ENCODE data around the gene MUC2. TPM values are rescaled to one million over a fixed set of nuclear protein-coding genes. Genes with fewer than 3 reads are reported as not detected.

MUC2 gene
- total RNA-seq, 1 donor from 2014 or later, result not detected

GRCh38 chr11:1089738-1090599 lies 15.3 kb downstream of the MUC2 start:
- no peak for DNase-seq (ENCODE audit: low read depth)
- TF ChIP-seq, protein P1, sequence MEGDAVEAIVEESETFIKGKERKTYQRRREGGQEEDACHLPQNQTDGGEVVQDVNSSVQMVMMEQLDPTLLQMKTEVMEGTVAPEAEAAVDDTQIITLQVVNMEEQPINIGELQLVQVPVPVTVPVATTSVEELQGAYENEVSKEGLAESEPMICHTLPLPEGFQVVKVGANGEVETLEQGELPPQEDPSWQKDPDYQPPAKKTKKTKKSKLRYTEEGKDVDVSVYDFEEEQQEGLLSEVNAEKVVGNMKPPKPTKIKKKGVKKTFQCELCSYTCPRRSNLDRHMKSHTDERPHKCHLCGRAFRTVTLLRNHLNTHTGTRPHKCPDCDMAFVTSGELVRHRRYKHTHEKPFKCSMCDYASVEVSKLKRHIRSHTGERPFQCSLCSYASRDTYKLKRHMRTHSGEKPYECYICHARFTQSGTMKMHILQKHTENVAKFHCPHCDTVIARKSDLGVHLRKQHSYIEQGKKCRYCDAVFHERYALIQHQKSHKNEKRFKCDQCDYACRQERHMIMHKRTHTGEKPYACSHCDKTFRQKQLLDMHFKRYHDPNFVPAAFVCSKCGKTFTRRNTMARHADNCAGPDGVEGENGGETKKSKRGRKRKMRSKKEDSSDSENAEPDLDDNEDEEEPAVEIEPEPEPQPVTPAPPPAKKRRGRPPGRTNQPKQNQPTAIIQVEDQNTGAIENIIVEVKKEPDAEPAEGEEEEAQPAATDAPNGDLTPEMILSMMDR (conservative IDR thresholded peaks at IDR 0.05; ENCODE audit: low read depth, low read length), result no peak
- no peak overlapping the region for H3K4me3 ChIP-seq (ENCODE audit: low read depth, low read length)

DNA sequence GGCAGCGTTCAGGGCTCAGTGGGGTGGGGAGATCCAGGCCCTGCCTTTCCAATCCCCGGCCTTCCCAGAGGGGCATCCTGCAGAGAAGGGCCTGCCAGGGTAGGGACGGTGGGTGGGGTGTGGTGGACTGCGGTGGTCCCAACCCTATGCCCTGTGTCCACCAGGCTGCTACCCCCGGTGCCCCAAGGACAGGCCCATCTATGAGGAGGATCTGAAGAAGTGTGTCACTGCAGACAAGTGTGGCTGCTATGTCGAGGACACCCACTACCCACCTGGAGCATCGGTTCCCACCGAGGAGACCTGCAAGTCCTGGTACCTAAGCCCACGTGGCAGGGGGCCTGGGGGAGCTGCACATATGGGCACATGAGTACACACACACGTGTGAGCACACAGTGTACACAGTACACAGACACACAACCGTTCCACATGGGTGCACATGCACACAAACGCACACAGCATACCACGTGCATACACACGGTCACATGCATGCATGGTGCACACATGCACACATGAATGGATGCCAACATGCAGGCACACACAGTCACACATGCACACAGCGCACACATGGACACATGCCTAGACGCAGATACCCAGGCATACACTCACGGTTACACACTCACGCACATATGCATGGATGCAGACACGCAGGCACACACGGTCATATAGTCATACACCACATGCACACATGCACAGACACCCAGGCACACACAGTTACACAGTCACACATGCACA lies 16.1 kb downstream of the MUC2 start:
- TF ChIP-seq, protein P1 (conservative IDR thresholded peaks at IDR 0.05; ENCODE audit: low read depth, low read length), result no peak
- DNase-seq (ENCODE audit: low read depth), result no peak

DNA sequence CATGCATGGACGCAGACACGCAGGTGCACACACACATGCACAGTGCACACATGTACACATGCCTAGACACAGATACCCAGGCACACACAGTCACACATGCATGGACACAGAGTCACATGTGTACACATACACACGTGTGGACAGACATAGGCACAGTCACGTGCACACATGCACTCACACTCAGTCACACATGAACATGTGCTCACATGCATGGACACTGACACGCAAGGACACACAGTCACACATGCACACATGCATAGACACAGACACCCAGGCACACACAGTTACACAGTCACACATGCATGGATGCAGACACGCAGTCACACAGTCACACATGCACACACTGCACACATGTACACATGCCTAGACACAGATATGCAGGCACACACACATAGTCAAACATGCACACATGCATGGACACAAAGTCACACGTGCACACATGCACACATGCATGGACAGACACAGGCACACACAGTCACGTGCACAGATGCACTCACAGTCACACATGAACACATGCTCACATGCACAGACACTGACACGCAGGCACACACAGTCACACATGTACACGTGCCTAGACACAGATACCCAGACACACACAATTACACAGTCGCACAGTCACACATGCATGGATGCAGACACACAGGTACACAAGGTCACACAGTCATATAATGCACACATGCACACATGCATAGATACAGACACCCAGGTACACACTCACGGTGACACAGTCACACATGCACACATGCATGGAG lies 16.8 kb downstream of the MUC2 start:
- TF ChIP-seq, protein P1 (conservative IDR thresholded peaks at IDR 0.05; ENCODE audit: low read depth, low read length), result no peak

More for the DNA sequence above, 16.1 kb downstream of the MUC2 start:
- H3K4me3 ChIP-seq (ENCODE audit: low read depth, low read length), result no peak overlapping the region

DNA sequence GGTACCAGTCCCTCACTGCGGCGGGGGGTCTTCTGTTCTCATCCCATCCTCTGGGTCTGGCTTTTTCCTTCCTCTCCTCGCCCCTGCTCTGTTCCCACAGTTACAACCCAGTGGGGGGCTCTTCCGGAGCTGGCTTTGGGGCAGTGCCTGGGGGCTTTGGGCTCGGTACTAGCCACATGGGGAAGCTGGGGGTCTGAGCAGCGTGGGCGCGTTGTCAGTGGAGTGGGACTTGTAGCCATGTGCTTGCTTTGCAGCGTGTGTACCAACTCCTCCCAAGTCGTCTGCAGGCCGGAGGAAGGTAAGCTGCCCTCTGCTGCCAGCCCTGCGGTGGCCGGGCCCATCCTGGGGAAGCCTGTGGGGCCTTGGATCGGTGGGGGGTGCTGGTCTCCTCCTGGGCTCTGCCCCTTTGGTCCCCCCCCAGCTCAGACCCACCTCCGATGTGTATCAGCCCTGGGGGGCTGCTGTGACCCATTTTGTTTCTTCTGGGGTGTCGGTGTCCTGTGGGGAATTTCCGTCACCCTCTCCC lies 17.5 kb downstream of the MUC2 start:
- H3K4me3 ChIP-seq (ENCODE audit: low read depth, low read length), result no peak overlapping the region
- TF ChIP-seq, protein P1 (conservative IDR thresholded peaks at IDR 0.05; ENCODE audit: low read depth, low read length), result no peak
- no peak for DNase-seq (ENCODE audit: low read depth)

More for the DNA sequence above, 16.8 kb downstream of the MUC2 start:
- no peak overlapping the region for H3K4me3 ChIP-seq (ENCODE audit: low read depth, low read length)
- DNase-seq (ENCODE audit: low read depth), result no peak

GRCh38 chr11:1092919-1093318 lies 18.2 kb downstream of the MUC2 start:
- TF ChIP-seq, protein P1 (conservative IDR thresholded peaks at IDR 0.05; ENCODE audit: low read depth, low read length), result no peak
- no peak overlapping the region for H3K4me3 ChIP-seq (ENCODE audit: low read depth, low read length)
- DNase-seq (ENCODE audit: low read depth), result no peak

- TF ChIP-seq, protein P1 (conservative IDR thresholded peaks at IDR 0.05; ENCODE audit: low read depth, low read length), result no peak
- no peak overlapping the region for H3K4me3 ChIP-seq (ENCODE audit: low read depth, low read length)
- DNase-seq (ENCODE audit: low read depth), result no peak
These were observed 25.1 kb downstream of the MUC2 start for GRCh38 chr11:1099519-1100355.
